Activated CD8-positive, alpha-beta memory T cell treated with anti-CD3 and anti-CD28 coated beads, Interleukin-2, amount 10 ng/mL, durations not matched to agents 7 days and 5 days (primary cell): ENCODE measurements around the gene SDS. TPM values are rescaled to one million over a fixed set of nuclear protein-coding genes. Genes with fewer than 3 reads are reported as not detected.

Experiments
- ATAC-seq: fragments of 150-1000 bp; cut with Tn5 transposase; one replicate; pipeline ENCODE4 v1.10.0; 2021; ENCODE audit warnings: moderate library complexity
- CTCF ChIA-PET: fragments of 350-600 bp; sonication (Branson Sonifier 250); formaldehyde crosslinking; loops from one replicate; lab custom pipeline; 2021; ENCODE audit warnings: antibody characterized with exemption; lab: Charles Lee
- DNase-seq: peaks from one replicate; pipeline ENCODE4 v3.0.0-alpha.2; 2020
- H3K27ac Mint-ChIP-seq: one replicate; pipeline ENCODE4 v1.8.0; 2021; ENCODE audit warnings: mild to moderate bottlenecking, mixed read lengths
- H3K27me3 Mint-ChIP-seq: one replicate; pipeline ENCODE4 v1.8.0; 2021; ENCODE audit warnings: mixed read lengths
- H3K36me3 Mint-ChIP-seq: one replicate; pipeline ENCODE4 v1.8.0; 2021; ENCODE audit warnings: mild to moderate bottlenecking, mixed read lengths
- H3K4me1 Mint-ChIP-seq: one replicate; pipeline ENCODE4 v1.8.0; 2021; ENCODE audit warnings: mixed read lengths
- H3K4me3 Mint-ChIP-seq: one replicate; pipeline ENCODE4 v1.8.0; 2021; ENCODE audit warnings: mild to moderate bottlenecking, moderate library complexity, mixed read lengths
- H3K9me3 Mint-ChIP-seq: one replicate; pipeline ENCODE4 v1.8.0; 2022; ENCODE audit warnings: low read depth, mixed read lengths
- total RNA-seq, 2 experiments: library from RNA; stranded (reverse); gene quantifications; one replicate each; pipeline ENCODE4 v1.2.3, GENCODE V29; 2021

SDS gene
- total RNA-seq, 2 experiments from 2014 or later, result not detected

- no peak overlapping the region for H3K27ac Mint-ChIP-seq
- H3K4me1 Mint-ChIP-seq, result no peaks in the 10 kb centered on the region
- H3K4me3 Mint-ChIP-seq, result no peak overlapping the region
- no peak for DNase-seq
- peaks cover 15% of the 10 kb centered on the region for H3K27me3 Mint-ChIP-seq
- no peaks in the 10 kb centered on the region for H3K9me3 Mint-ChIP-seq
- H3K36me3 Mint-ChIP-seq, result no peaks in the 10 kb centered on the region
- no peak for ATAC-seq
- CTCF ChIA-PET, result no interaction called here
Measured at GRCh38 chr12:113401066-113402000, 2.4 kb downstream of the SDS start.

- no peak overlapping the region for H3K4me3 Mint-ChIP-seq
- CTCF ChIA-PET, result no interaction called here
Measured at GRCh38 chr12:113400362-113400761, 3.3 kb downstream of the SDS start.

DNA sequence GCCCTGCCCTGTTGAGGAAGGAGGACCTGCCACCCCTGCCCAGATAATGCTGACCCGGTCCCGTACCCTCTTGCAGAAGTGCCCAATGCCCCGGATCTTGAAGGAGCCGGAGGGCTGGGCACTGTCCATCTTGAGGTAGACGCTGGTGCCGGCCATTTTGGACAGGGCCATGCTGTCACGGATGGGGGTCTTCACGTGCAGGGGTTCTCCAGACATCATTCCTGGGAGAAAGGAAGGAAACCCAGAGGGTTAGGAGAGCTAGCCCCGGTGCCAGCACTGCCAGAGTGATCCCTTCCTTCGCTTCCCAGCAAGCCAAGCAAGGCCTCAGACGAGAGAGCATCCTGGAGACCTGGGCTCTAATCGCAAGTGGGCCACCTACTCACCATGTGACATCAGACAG lies 4.2 kb downstream of the SDS start:
- DNase-seq, result no peak
- no peaks in the 10 kb centered on the region for H3K9me3 Mint-ChIP-seq
- H3K4me3 Mint-ChIP-seq, result no peak overlapping the region
- peaks cover 7% of the 10 kb centered on the region for H3K27me3 Mint-ChIP-seq
- H3K4me1 Mint-ChIP-seq, result no peaks in the 10 kb centered on the region
- no peaks in the 10 kb centered on the region for H3K36me3 Mint-ChIP-seq
- CTCF ChIA-PET, result no interaction called here
- ATAC-seq, result no peak
- H3K27ac Mint-ChIP-seq, result no peak overlapping the region

More at GRCh38 chr12:113400362-113400761, 3.3 kb downstream of the SDS start:
- Mint-ChIP-seq H3K27ac (no peak overlapping the region), H3K4me1 (no peaks in the 10 kb centered on the region), H3K9me3 (no peaks in the 10 kb centered on the region), H3K27me3 (peaks cover 9% of the 10 kb centered on the region), H3K36me3 (no peaks in the 10 kb centered on the region)
- ATAC-seq (no peak), DNase-seq (no peak)

DNA sequence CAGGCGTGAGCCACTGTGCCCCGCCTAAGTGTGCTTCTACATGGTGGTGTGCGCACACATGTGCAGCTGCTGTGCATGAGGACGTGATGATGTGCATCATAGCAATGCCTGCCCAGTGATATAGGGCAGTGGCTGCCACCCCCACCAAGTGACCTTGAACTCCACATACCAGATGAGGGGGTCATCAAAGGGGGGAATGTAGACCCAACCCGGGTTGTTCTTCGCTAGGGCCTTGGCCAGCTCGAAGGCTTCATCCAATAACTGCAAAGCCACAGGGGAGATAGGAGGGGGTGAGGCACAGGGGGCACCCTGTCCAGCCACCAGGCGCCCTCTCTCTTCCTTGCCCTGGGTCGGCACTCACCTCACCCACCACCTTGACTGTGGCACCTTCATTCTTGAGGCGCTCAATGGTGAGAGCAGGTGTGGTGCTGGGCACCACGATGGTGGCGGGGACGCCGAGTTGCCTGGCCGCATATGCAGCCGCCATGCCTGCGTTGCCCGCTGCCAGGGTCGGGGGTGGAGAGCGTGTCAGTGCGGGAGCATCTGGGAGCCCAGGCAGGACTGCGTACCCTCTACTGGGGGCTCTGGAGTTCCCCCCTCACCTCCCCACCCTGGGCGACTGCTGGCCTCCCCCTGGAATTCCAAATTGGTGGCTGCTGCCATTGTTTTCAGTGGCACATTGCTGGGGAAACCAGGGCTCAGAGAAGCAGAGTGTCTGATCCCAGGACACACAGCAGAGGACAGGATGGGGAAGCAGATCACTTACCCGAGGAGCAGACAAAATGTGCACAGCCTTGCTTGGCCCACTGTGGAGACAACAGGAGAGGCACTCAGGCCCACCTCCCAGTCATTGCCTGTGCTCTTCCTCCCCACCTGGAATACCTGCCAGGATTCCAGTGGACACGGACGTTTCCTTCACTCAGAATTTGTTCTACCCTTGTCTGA lies 5.1 kb downstream of the SDS start:
- no peak overlapping the region for H3K27ac Mint-ChIP-seq
- no peaks in the 10 kb centered on the region for H3K9me3 Mint-ChIP-seq
- DNase-seq (no peak), ATAC-seq (no peak)
- no peak overlapping the region for H3K4me3 Mint-ChIP-seq
- no peaks in the 10 kb centered on the region for H3K4me1 Mint-ChIP-seq
- CTCF ChIA-PET, result no interaction called here
- no peaks in the 10 kb centered on the region for H3K36me3 Mint-ChIP-seq
- H3K27me3 Mint-ChIP-seq, result no peaks in the 10 kb centered on the region

DNA sequence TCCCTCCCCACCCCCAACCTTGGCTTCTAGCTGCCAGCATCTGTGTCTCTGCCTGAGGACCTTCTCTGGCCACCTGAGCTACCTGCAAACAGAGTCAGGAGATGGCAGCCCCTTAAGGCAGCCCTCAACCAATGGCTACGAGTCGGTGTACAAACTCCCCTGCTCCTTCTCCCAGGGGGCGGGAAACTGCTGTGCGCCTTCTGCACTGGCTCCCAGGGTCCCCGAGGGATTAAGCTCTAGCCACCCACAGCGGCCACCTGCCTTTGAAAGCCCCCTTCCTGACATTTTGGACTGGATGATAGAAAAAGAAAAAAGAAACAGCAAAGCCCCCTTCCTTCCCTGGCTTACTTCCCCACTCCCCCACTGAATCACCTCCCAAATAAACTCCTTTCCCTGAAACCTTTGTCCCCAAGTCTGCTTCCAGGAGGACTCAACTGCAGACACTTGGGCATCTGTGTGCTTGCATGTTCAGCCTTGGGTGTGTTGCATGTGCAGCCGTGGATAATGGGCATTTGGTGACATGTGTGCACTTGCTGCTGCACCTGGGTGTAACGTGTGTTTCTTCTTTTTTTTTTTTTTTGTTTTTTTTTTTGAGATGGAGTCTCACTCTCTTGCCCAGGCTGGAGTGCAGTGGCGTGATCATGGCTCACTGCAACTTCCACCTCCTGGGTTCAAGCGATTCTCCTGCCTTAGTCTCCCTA lies 6.0 kb downstream of the SDS start:
- Mint-ChIP-seq H3K4me3 (no peak overlapping the region), H3K27me3 (no peaks in the 10 kb centered on the region), H3K36me3 (no peaks in the 10 kb centered on the region)

GRCh38 chr12:113396828-113397496 lies 6.7 kb downstream of the SDS start:
- ATAC-seq, result no peak
- no peaks in the 10 kb centered on the region for H3K9me3 Mint-ChIP-seq
- no peak overlapping the region for H3K27ac Mint-ChIP-seq
- H3K36me3 Mint-ChIP-seq, result no peaks in the 10 kb centered on the region
- CTCF ChIA-PET, result no interaction called here
- no peak for DNase-seq
- no peaks in the 10 kb centered on the region for H3K27me3 Mint-ChIP-seq
- H3K4me1 Mint-ChIP-seq, result no peaks in the 10 kb centered on the region
- no peak overlapping the region for H3K4me3 Mint-ChIP-seq

More for the DNA sequence above, 6.0 kb downstream of the SDS start:
- no peaks in the 10 kb centered on the region for H3K9me3 Mint-ChIP-seq
- H3K4me1 Mint-ChIP-seq, result no peaks in the 10 kb centered on the region
- ATAC-seq (no peak), DNase-seq (no peak)
- H3K27ac Mint-ChIP-seq, result no peak overlapping the region
- CTCF ChIA-PET, result no interaction called here

DNA sequence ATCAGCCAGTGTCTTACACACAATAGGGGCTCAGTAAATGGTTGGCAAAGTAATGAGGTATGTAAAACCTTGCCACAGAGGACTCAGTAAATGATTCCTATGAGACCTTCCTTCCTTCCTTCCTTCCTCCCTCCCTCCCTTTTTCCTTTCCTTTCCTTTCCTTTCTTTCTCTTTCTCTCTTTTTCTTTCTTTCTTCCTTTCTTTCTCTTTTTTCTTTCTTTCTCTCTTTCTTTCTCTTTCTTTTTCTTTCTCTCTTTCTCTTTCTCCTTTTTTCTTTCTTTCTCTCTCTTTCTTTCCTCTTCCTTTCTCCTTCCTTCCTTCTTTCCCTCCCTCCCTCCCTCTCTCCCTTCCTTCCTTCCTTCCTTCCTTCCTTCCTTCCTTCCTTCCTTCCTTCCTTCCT lies 7.5 kb downstream of the SDS start:
- Mint-ChIP-seq H3K4me3 (no peak overlapping the region), H3K4me1 (no peaks in the 10 kb centered on the region), H3K27me3 (no peaks in the 10 kb centered on the region), H3K9me3 (no peaks in the 10 kb centered on the region), H3K36me3 (no peaks in the 10 kb centered on the region), H3K27ac (no peak overlapping the region)
- CTCF ChIA-PET, result no interaction called here
- DNase-seq (no peak), ATAC-seq (no peak)

DNA sequence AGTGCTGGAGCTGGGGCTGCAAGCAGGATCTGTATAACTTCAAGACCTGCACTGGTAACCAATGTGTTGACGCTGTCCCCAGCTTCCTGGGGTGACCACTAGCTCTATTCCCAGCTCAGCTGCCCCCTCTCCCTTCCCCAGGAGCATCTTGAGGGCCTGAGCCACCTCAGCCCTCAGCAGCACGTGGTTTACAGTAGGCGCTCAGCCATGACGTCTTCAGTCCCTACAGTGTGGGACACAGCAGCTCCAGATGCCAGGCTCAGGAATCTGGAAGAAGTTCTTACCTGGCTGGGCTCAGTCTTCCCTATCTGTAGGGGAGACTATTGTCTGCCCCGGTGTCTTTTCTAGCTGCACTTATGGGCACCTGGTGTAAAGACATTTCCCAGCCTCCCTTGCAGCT lies 8.6 kb downstream of the SDS start:
- CTCF ChIA-PET, result no interaction called here
- no peaks in the 10 kb centered on the region for H3K4me1 Mint-ChIP-seq

GRCh38 chr12:113393749-113394148 lies 9.9 kb downstream of the SDS start:
- Mint-ChIP-seq H3K9me3 (no peaks in the 10 kb centered on the region), H3K27ac (no peak overlapping the region), H3K36me3 (no peaks in the 10 kb centered on the region), H3K4me1 (no peaks in the 10 kb centered on the region), H3K4me3 (no peak overlapping the region), H3K27me3 (no peaks in the 10 kb centered on the region)
- ATAC-seq (no peak), DNase-seq (no peak)
- CTCF ChIA-PET, result no interaction called here

More for the DNA sequence above, 8.6 kb downstream of the SDS start:
- Mint-ChIP-seq H3K9me3 (no peaks in the 10 kb centered on the region), H3K27ac (no peak overlapping the region), H3K36me3 (no peaks in the 10 kb centered on the region), H3K27me3 (no peaks in the 10 kb centered on the region), H3K4me3 (no peak overlapping the region)
- no peak for ATAC-seq
- DNase-seq, result no peak

DNA sequence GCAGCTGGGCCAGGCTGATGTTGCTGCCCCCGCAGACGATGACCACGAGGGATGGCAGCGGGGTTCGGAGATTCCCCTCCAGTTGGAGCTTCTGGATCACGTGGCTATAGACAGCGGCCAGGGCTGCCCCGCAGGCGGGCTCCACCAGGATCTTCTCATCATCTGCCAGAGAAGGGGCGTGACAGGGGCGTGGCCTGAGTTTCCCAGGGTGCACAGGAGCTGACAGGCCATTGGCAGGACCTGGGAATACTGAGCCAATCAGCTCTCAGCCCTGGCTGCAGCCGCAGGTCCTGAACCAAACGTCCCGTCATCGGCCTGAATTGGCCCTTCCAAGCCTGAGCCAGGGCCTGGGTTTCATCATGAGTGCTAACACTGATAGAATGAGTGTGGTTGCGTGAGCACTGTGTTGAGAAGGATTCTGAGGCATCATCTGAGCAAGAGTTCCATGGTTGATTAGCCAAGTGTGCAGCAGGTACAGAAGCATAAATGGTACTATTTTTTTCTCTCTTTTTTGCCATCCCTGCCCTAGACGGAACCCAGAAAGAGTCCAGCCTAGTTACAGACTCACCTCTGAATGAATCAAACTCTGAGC lies 10.6 kb downstream of the SDS start:
- Mint-ChIP-seq H3K27ac (no peak overlapping the region), H3K36me3 (no peaks in the 10 kb centered on the region), H3K4me3 (no peak overlapping the region), H3K27me3 (no peaks in the 10 kb centered on the region), H3K9me3 (no peaks in the 10 kb centered on the region), H3K4me1 (no peaks in the 10 kb centered on the region)
- ATAC-seq, result no peak
- CTCF ChIA-PET, result no interaction called here
- DNase-seq, result no peak

GRCh38 chr12:113392520-113392919 lies 11.2 kb downstream of the SDS start:
- DNase-seq, result no peak
- no peaks in the 10 kb centered on the region for H3K9me3 Mint-ChIP-seq

GRCh38 chr12:113391650-113392337 lies 11.9 kb downstream of the SDS start:
- H3K36me3 Mint-ChIP-seq, result no peaks in the 10 kb centered on the region
- H3K9me3 Mint-ChIP-seq, result no peaks in the 10 kb centered on the region
- CTCF ChIA-PET, result no interaction called here
- no peak for ATAC-seq
- DNase-seq, result no peak
- H3K4me3 Mint-ChIP-seq, result no peak overlapping the region
- H3K27ac Mint-ChIP-seq, result no peak overlapping the region
- H3K4me1 Mint-ChIP-seq, result no peaks in the 10 kb centered on the region
- H3K27me3 Mint-ChIP-seq, result no peaks in the 10 kb centered on the region

More at GRCh38 chr12:113392520-113392919, 11.2 kb downstream of the SDS start:
- Mint-ChIP-seq H3K36me3 (no peaks in the 10 kb centered on the region), H3K4me3 (no peak overlapping the region), H3K27me3 (no peaks in the 10 kb centered on the region), H3K4me1 (no peaks in the 10 kb centered on the region), H3K27ac (no peak overlapping the region)
- CTCF ChIA-PET, result no interaction called here
- no peak for ATAC-seq
